Mesodermal cell (in vitro differentiated cells): ENCODE measurements around the gene ZC3H10.

ENCODE experiments used
- H3K27ac ChIP-seq: 2 replicates; pipeline ENCODE4 v1.7.0; 2013; ENCODE audit warnings: mild to moderate bottlenecking, low read depth, low read length, moderate library complexity; ENCODE audit not compliant: severe bottlenecking
- H3K36me3 ChIP-seq: 2 replicates; pipeline ENCODE4 v1.7.1; 2013; ENCODE audit warnings: mild to moderate bottlenecking, low read length, moderate library complexity; ENCODE audit not compliant: control insufficient read depth, insufficient read depth
- H3K4me1 ChIP-seq: one replicate; pipeline ENCODE4 v1.7.1; 2013; ENCODE audit warnings: mild to moderate bottlenecking, low read length; ENCODE audit not compliant: insufficient read depth, control insufficient read depth, poor library complexity, severe bottlenecking
- H3K4me3 ChIP-seq: 2 replicates; pipeline ENCODE4 v1.7.0; 2013; ENCODE audit warnings: low read length, control low read depth, mild to moderate bottlenecking; ENCODE audit not compliant: insufficient read depth, poor library complexity, severe bottlenecking; ENCODE audit errors: extremely low read depth
- H3K9me3 ChIP-seq: 2 replicates; pipeline ENCODE4 v1.7.1; 2013; ENCODE audit warnings: mild to moderate bottlenecking, low read length, moderate library complexity; ENCODE audit not compliant: control insufficient read depth
- WGBS, 2 experiments: methylation state at CpG; one replicate each; pipeline ENCODE4 v1.1.5; 2013; ENCODE audit warnings: missing lambda C conversion rate in 2 of 2; ENCODE audit not compliant: insufficient coverage in 2 of 2; 5-methylcytosine and 5-hydroxymethylcytosine counted together

The ZC3H10 gene

GRCh38 chr12:56143870-56144269, 25.8 kb downstream of the ZC3H10 start:
- WGBS, 2 experiments = 88 to 99% methylated on average over 6 to 8 of the region's 8 CpGs
- no peak overlapping the region for H3K27ac ChIP-seq
- no peaks in the 10 kb centered on the region for H3K4me1 ChIP-seq
- peaks cover 66% of the 10 kb centered on the region for H3K36me3 ChIP-seq
- H3K4me3 ChIP-seq = no peak overlapping the region
- H3K9me3 ChIP-seq = no peaks in the 10 kb centered on the region

- H3K4me3 ChIP-seq = no peak overlapping the region
Measured at GRCh38 chr12:56145217-56145616, 27.2 kb downstream of the ZC3H10 start.

GRCh38 chr12:56146492-56147460, 28.7 kb downstream of the ZC3H10 start:
- peaks cover 38% of the 10 kb centered on the region for H3K36me3 ChIP-seq
- no peak overlapping the region for H3K27ac ChIP-seq
- H3K4me1 ChIP-seq = no peaks in the 10 kb centered on the region
- no peaks in the 10 kb centered on the region for H3K9me3 ChIP-seq
- WGBS, 2 experiments = 97% methylated on average over 6 to 8 of the region's 13 CpGs
- no peak overlapping the region for H3K4me3 ChIP-seq

More at GRCh38 chr12:56145217-56145616, 27.2 kb downstream of the ZC3H10 start:
- peaks cover 53% of the 10 kb centered on the region for H3K36me3 ChIP-seq
- H3K4me1 ChIP-seq = no peaks in the 10 kb centered on the region
- no peaks in the 10 kb centered on the region for H3K9me3 ChIP-seq
- H3K27ac ChIP-seq = no peak overlapping the region
- 86 to 100% methylated on average over 1 to 2 of the region's 3 CpGs for WGBS, 2 experiments

DNA sequence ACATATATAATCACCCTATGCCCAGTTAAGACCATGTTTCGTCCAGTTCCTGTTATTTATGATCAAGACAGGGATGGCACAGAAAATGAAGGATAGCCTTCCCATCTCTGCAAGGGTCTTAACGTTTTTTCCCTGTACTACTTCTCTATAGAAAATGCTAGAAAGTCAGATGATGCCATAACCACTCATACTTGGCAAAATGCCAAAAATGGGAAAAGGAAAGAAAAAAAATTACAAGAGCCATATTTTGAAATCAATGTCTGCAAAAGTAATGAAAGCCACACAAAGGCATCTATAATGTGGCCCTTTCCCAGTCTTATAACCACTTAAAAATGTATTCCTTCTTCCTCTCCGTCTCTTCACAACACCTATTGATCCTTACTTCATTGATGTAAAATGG, 32.5 kb downstream of the ZC3H10 start:
- H3K9me3 ChIP-seq = no peaks in the 10 kb centered on the region
- 100% methylated on average over 1 of the region's 3 CpGs; no CpG with 5 or more reads in 1 of the 2 experiments for WGBS, 2 experiments
- H3K4me3 ChIP-seq = no peak overlapping the region
- H3K27ac ChIP-seq = no peak overlapping the region
- H3K36me3 ChIP-seq = peaks cover 15% of the 10 kb centered on the region
- H3K4me1 ChIP-seq = peaks cover 10% of the 10 kb centered on the region

- Histone ChIP-seq H3K9me3 (no peaks in the 10 kb centered on the region), H3K4me1 (peaks cover 12% of the 10 kb centered on the region), H3K36me3 (peaks cover 25% of the 10 kb centered on the region), H3K4me3 (peak overlapping the region; percentile 79), H3K27ac (peak overlapping the region; percentile 89)
- WGBS, 2 experiments = 13 to 21% methylated on average over 11 to 12 of the region's 12 CpGs
Measured at GRCh38 chr12:56151672-56152131, 33.6 kb downstream of the ZC3H10 start.

DNA sequence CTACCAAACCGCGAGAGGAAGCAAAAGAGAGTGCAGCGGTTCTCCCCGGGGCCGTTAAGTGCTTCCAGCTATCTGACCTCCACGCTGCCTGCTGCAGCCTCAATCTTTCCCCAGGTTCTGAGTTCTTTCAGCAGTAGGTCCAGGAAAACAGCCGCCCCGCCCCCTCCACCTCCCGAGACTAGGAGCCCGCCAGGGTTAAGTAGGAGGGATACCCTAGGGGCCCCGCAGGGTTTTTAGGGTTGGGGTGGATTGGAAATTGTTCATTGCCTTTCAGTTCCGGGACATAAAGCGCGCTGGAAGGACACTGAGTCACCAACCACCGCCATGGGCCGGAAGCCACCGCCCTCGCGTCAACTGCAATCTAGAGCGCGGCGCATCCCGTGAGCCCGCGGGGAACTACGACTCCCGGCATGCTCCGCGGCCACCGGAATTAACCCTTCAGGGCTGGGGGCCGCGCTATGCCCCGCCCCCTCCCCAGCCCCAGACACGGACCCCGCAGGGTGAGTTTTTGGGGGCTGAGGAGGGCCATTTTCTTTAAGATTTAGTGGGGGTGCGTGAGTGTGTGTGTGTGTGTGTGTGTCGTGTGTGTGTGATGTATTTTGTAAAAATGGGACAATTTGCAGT, 34.2 kb downstream of the ZC3H10 start, which contains the start of gene MYL6B:
Gene MYL6B, plus strand, starts transcription at position 456 of the 624 bp plus-strand sequence. CDS start 1,332 bp downstream, outside the sequence.
- Histone ChIP-seq H3K9me3 (no peaks in the 10 kb centered on the region), H3K4me3 (peak within 1 kb of the TSS; percentile 79), H3K36me3 (peaks cover 25% of the 10 kb centered on the region), H3K4me1 (peaks cover 17% of the 10 kb centered on the region), H3K27ac (peak within 1 kb of the TSS; percentile 89)
- WGBS, 2 experiments = 0% methylated on average over 8 to 18 of the region's 37 CpGs

DNA sequence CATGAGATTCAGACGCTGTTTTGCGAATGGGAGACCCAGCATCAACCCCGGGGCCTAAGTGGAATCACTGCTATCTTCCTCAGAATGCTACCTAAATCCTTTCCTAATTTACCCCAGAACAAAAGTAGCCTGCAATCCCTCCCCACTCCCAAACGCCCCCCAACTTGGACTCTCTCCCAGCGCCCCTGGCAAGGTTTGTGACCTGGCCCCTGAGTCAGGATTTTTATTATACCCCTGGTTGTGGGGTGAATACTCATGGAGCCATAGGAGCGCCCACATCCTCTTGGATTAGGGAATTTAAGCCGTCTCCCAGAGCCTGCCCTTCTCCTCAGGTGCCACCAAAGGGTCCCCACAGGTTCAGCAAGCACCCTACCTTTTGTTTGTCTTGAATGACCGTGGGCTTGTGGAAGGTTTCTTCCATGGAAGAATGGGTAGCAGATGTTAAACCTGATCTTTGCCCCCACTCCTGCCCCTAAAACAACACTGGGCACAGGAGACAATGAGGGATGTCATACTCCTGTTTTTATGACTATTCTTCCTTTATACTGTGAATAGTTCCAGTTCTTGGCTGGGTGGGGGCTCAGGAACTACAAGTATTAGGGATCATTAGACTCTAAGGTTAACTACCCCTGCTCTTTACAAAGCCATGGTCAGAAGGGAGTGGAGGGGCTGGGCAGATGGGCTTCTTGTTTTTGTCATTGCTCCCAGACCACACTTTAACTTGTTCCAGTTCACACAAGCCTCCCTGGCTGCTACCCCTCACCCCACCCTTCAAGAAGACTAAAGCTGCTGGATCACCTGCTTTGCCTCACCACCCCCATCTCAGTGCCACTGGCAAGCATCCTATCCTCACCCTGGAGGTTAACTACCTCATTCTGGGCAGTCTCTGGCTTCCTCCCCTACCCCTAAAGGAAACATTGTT, 35.0 kb downstream of the ZC3H10 start:
- WGBS, 2 experiments = 10 to 12% methylated on average over 3 to 7 of the region's 8 CpGs
- no peaks in the 10 kb centered on the region for H3K9me3 ChIP-seq
- H3K36me3 ChIP-seq = peaks cover 25% of the 10 kb centered on the region
- H3K27ac ChIP-seq = peak overlapping the region; percentile 10
- H3K4me1 ChIP-seq = peaks cover 17% of the 10 kb centered on the region
- peak overlapping the region; percentile 79 for H3K4me3 ChIP-seq

GRCh38 chr12:56153678-56154065, 35.6 kb downstream of the ZC3H10 start:
- H3K4me3 ChIP-seq = no peak overlapping the region
- no peak overlapping the region for H3K27ac ChIP-seq

DNA sequence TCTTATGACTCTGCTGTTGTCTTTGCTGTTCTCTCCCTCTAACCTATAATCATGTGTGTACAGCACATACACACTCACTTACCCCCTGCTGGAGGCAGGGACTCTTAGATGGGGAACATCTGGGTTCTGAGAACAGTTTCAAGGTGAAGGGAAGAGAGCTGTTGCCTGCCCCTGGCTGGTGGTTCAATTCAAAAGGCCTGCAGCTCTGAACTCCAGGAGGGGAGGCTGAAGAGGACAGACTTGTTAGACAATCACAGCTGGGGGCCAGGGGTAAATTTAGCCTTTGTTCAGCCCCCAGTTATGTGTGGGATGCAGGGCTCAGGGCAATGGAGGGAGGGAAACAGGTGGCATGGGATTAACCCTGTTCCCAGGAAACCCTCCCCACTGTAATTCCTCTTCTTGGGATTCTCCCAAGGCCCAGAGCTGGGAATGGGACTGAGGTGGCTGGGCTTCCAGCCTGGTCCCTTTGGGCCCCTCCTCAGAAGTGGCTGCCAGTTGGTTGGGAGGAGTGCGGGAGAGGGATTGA, 36.2 kb downstream of the ZC3H10 start:
- Histone ChIP-seq H3K4me3 (no peak overlapping the region), H3K36me3 (peaks cover 34% of the 10 kb centered on the region), H3K27ac (no peak overlapping the region), H3K9me3 (no peaks in the 10 kb centered on the region), H3K4me1 (peaks cover 17% of the 10 kb centered on the region)
- WGBS, 2 experiments = no CpG with 5 or more reads among the region's 1 CpG

More at GRCh38 chr12:56153678-56154065, 35.6 kb downstream of the ZC3H10 start:
- 80 to 96% methylated on average over 5 of the region's 5 CpGs for WGBS, 2 experiments
- Histone ChIP-seq H3K36me3 (peaks cover 27% of the 10 kb centered on the region), H3K4me1 (peaks cover 17% of the 10 kb centered on the region), H3K9me3 (no peaks in the 10 kb centered on the region)

DNA sequence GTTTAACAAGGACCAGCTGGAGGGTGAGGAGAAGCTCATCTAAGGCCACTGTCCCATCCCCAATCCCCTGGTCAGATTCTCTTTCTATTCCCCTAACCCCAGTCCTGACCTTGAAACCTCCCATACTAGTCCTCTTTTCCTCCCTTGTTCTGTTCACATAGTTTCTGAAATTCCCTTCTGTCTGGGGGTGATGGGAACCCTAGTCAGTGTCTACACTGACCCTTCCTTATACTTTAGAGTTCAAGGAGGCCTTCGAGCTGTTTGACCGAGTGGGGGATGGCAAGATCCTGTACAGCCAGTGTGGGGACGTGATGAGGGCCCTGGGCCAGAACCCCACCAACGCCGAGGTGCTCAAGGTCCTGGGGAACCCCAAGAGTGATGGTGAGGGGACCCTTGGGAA, 36.8 kb downstream of the ZC3H10 start:
- 96 to 100% methylated on average over 3 to 5 of the region's 5 CpGs for WGBS, 2 experiments
- H3K27ac ChIP-seq = no peak overlapping the region
- H3K4me3 ChIP-seq = no peak overlapping the region

More for the DNA sequence above, 36.8 kb downstream of the ZC3H10 start:
- Histone ChIP-seq H3K4me1 (peaks cover 20% of the 10 kb centered on the region), H3K9me3 (no peaks in the 10 kb centered on the region), H3K36me3 (peaks cover 39% of the 10 kb centered on the region)
